VCaP (cell line): ENCODE measurements around the gene PTPRD.
"Not testable (repeated sequence)": the region's sequence is repeated elsewhere in the genome, so short reads cannot be mapped to it uniquely, and the experiment has no call there.

Experiments
- H3K27ac ChIP-seq: fragments of 450-650 bp; 2 replicates; pipeline ENCODE4 v1.5.1; 2017
- TF ChIP-seq, protein P1 (sequence below): fragments of 450-650 bp; conservative IDR thresholded peaks from 2 replicates; pipeline ENCODE4 v1.5.1; 2017; ENCODE audit warnings: mild to moderate bottlenecking, moderate library complexity

Gene PTPRD

DNA sequence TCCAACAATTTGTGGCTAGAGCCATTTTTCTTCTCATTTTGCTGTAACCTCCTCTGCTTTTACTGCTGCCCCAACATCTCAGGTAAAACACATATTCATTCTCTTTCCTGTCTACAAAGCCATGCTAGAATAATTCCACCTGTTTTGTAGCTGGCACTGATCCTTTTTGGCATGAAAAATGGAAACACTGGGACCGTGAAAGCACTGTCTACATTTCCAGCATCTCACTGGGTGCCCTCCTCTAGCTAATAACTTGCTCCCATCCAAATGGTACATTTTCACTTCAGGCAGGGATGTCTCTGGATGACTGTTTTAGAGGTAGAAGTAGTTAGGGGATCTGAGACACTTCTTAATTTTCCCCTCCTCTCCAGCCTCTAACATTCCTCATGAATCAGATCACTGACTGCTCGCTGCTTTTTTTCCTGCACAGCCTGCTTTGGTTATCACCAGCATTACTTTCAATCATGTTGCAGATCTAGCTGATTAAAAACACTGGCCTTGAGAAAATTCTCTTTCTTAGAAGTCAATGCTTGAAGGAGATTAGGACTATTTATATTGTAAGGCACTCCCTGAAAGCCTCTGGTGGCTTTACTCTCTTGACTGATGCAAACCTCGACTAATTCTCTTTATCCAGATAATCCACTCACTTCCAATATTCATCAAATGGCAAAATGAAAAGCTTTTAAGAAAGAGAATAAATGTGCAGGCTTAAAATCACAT, 1500.6 kb downstream of the PTPRD start:
- H3K27ac ChIP-seq = no peak overlapping the region
- TF ChIP-seq, protein P1, sequence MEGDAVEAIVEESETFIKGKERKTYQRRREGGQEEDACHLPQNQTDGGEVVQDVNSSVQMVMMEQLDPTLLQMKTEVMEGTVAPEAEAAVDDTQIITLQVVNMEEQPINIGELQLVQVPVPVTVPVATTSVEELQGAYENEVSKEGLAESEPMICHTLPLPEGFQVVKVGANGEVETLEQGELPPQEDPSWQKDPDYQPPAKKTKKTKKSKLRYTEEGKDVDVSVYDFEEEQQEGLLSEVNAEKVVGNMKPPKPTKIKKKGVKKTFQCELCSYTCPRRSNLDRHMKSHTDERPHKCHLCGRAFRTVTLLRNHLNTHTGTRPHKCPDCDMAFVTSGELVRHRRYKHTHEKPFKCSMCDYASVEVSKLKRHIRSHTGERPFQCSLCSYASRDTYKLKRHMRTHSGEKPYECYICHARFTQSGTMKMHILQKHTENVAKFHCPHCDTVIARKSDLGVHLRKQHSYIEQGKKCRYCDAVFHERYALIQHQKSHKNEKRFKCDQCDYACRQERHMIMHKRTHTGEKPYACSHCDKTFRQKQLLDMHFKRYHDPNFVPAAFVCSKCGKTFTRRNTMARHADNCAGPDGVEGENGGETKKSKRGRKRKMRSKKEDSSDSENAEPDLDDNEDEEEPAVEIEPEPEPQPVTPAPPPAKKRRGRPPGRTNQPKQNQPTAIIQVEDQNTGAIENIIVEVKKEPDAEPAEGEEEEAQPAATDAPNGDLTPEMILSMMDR = no peak

DNA sequence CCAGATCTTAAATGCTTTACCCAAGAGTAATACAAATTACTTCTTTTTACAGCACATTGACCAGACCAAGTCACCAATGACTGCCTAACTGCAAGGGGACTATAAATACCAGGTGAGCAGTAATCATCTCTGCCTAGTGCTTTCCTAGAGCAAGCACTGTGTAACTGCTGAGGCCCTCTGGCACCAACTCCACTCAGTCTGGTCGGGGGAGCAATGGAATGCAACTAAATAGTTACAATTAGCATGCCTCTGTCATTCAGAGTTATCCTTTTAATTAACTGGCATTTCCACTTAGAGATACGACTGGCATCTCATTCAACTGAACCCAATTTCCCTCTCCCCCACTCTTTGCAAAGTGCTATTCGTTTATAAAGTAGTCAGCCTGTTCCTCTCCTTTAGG, 1504.2 kb downstream of the PTPRD start:
- H3K27ac ChIP-seq = no peak overlapping the region
- TF ChIP-seq, protein P1 = no peak

DNA sequence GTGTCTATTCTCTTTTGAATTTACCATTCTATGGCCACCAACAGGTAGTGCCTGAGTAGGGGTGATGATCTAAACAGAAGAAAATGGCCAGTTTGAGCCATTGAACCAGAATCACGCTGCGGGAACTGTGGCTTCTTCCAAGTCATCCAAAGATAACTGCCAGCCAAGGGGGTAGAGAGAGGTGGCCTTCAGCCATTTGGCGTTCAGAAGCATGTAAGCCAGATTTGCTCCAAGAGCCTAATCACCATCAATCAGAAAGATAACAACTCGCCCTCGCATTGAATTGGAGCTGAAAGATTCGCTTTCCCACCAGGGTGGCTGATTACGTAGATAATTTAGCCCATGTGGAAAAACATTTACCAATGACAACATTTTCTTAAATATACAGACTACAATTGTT, 1510.5 kb downstream of the PTPRD start:
- no peak overlapping the region for H3K27ac ChIP-seq
- TF ChIP-seq, protein P1 = no peak

DNA sequence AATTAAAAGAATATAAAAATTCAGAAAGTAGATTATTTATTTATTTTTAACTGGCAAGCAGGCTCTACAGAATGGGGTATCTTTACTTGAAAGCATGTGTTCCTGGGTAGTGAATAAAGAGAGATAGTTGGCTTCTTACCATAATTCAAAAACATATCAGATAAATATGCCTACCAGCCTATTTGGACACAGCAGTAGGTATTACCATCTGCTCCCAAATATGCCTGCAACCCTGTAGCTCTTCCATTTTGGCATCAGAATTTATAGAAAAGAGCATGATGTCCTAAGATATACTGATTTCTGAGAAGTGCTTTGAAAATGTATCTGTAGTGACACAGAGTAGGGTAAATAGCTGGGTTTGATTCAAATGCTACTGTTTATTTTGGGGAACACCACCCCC, 1512.7 kb downstream of the PTPRD start:
- TF ChIP-seq, protein P1 = no peak
- H3K27ac ChIP-seq = no peak overlapping the region

DNA sequence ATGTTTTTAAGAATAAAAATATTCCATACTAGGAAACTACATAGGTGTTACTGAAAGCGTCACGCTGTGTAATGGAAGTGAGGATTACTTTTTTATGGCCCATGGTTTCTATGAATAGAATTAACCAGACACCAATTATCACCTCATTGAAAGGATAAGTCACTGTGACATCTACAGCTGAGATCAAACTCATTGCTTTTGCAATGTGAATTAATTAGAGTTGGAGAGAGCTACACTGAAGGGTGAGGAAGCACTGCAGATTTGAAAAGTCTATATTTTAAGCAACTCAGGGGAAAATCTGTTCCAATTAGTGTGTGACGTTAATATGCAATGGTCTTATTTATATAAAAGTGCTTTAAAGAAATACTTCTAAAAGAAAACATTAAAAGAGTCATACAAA, 1513.2 kb downstream of the PTPRD start:
- no peak overlapping the region for H3K27ac ChIP-seq
- TF ChIP-seq, protein P1 = no peak

DNA sequence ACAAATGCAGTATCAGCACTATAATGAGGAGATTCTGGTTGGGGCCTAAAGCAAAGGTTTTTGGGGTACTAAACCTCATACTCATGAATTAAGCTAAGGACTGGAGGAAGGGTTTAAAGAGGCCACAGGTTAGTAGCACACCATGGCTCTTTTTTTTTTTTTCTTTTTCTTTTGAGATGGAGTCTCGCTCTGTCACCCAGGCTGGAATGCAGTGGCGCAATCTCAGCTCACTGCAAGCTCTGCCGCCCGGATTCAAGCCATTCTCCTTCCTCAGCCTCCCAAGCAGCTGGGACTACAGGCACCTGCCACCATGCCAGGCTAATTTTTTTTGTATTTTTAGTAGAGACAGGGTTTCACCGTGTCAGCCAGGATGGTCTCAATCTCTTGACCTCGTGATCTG, 1515.5 kb downstream of the PTPRD start:
- not testable (repeated sequence) for H3K27ac ChIP-seq

DNA sequence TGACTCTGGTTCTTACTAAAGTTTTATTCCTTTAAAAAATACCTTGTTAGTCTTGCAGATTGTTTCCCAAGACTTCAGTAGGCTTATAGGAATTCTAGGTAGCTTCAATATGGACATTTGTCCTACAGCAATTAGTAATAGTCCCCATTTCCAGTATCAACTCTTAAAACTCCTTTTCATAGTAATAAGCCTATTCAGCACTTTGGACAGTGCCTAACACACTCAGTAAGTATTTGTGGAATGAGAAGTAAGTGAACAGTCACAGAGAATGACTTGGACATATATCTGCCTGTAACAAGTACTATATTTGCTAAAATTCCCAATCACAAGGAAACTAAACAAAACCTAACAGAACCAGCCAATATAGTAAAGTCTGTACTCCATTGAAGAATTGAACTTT, 1521.4 kb downstream of the PTPRD start:
- TF ChIP-seq, protein P1 = no peak
- no peak overlapping the region for H3K27ac ChIP-seq

DNA sequence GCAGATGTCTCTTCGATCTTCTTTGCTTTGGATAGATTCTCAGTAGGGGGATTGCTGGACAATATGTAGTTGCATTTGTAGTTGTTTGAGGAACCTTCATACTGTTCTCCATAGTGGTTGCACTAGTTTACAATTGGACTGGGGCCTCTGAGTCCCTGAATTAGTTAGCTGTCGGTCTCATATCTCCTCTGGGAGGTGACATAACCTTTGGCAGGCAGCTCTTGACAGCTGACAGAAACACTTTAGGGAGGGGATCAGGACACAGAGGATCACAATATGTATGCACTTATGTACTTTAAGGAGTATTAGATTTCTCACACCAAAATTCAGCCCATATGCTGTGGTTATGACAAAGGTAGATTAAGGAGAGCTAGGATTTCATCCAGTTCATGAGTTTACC, 1533.3 kb downstream of the PTPRD start:
- H3K27ac ChIP-seq = no peak overlapping the region
- TF ChIP-seq, protein P1 = no peak
